ENCODE results near the gene NFYA. TPM values are rescaled to one million over a fixed set of nuclear protein-coding genes. Genes with fewer than 3 reads are reported as not detected.

Gene NFYA
- total RNA-seq (10 to 100 TPM in 2 of 6 donors, 1 to 10 TPM in 4; 5.9 to 14.1 (median 7.8) TPM), polyA plus RNA-seq (10 to 100 TPM in 1 of 2 donors, 1 to 10 TPM in 1; 5.4 to 10.6 TPM)

- DNase-seq (peak in 3 of 6 donors; percentile 99 to 100 (median 100)), ATAC-seq (peak; percentile 70 to 87 (median 80)), FAIRE-seq (peak; percentile 98)
- intact Hi-C loops (cut with DNase I): no loop called here
- Histone ChIP-seq H3K4me1 (peaks cover 7 to 33% (median 33%) of the 10 kb centered on the region in 3 donors), H3K9me3 (no peaks in the 10 kb centered on the region), H3K4me3 (peak within 1 kb of the TSS; percentile 89 to 98 (median 94)), H3K27me3 (no peaks in the 10 kb centered on the region), H3K27ac (peak within 1 kb of the TSS; percentile 98 to 100 (median 99)), H3K36me3 (peaks cover 0 to 4% (median 0%) of the 10 kb centered on the region in 3 donors)
- 0% methylated on average over 36 to 37 of the region's 37 CpGs for WGBS, 2 donors
- TF ChIP-seq, protein P1, sequence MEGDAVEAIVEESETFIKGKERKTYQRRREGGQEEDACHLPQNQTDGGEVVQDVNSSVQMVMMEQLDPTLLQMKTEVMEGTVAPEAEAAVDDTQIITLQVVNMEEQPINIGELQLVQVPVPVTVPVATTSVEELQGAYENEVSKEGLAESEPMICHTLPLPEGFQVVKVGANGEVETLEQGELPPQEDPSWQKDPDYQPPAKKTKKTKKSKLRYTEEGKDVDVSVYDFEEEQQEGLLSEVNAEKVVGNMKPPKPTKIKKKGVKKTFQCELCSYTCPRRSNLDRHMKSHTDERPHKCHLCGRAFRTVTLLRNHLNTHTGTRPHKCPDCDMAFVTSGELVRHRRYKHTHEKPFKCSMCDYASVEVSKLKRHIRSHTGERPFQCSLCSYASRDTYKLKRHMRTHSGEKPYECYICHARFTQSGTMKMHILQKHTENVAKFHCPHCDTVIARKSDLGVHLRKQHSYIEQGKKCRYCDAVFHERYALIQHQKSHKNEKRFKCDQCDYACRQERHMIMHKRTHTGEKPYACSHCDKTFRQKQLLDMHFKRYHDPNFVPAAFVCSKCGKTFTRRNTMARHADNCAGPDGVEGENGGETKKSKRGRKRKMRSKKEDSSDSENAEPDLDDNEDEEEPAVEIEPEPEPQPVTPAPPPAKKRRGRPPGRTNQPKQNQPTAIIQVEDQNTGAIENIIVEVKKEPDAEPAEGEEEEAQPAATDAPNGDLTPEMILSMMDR (IDR thresholded peaks at IDR 0.05): no peak
Observed at GRCh38 chr6:41072836-41073202, at the start of gene NFYA. Gene NFYA (plus strand): TSS chr6:41072974. CDS start chr6:41079090, 6,116 bp downstream.

- Histone ChIP-seq H3K27ac (peak overlapping the region in 2 of 4 donors; percentile 47 to 55), H3K27me3 (no peaks in the 10 kb centered on the region), H3K4me3 (no peak overlapping the region), H3K9me3 (no peaks in the 10 kb centered on the region), H3K4me1 (peaks cover 7 to 27% (median 14%) of the 10 kb centered on the region in 3 donors), H3K36me3 (no peaks in the 10 kb centered on the region)
- no peak for ATAC-seq
- TF ChIP-seq, protein P1 (IDR thresholded peaks at IDR 0.05): no peak
- DNase-seq: no peak
- 89 to 91% methylated on average over 3 of the region's 3 CpGs for WGBS, 2 donors
- intact Hi-C loops (cut with DNase I): loop anchor here in 2 of 3 donors (10.0 kb wide), 1 partner anchor 128 kb away; no protein-coding TSS in a partner anchor
- no peak for FAIRE-seq
Observed at GRCh38 chr6:41023114-41023513, 49.7 kb upstream of the NFYA start.

- intact Hi-C loops (cut with DNase I): loop anchor here in 2 of 3 donors (10.0 kb wide), 1 partner anchor 131 kb away; no protein-coding TSS in a partner anchor
- H3K36me3 ChIP-seq: no peaks in the 10 kb centered on the region
- WGBS, 2 donors: 56 to 58% methylated on average over 3 of the region's 3 CpGs
- H3K9me3 ChIP-seq: no peaks in the 10 kb centered on the region
- H3K4me3 ChIP-seq: no peak overlapping the region
- TF ChIP-seq, protein P1 (IDR thresholded peaks at IDR 0.05): no peak
- FAIRE-seq: no peak
- no peak for DNase-seq
- H3K27ac ChIP-seq: peak overlapping the region in 1 of 4 donors; percentile 91
- H3K27me3 ChIP-seq: no peaks in the 10 kb centered on the region
- peaks cover 13 to 38% (median 14%) of the 10 kb centered on the region in 3 donors for H3K4me1 ChIP-seq
- no peak for ATAC-seq
Observed at GRCh38 chr6:41025966-41026530, 46.7 kb upstream of the NFYA start.

DNA sequence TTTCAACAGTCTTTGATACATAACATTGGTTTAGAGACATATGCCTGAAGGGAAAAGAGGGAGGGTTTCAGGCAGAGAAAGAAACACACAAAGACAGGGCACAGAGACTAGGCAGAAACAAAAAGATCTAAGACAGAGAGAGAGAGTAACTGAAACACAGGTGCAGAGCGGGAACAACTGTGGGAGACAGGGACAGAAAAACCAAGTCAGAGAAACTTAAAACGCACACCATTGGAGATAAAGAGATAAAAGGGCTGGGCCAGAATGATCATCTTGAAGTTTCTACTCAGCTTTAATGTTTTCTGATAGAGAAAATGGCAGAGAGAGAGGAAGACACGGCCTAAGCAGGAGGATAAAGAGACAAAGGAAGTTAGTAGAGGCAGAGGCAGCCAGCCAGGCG, 45.5 kb upstream of the NFYA start:
- H3K9me3 ChIP-seq: no peaks in the 10 kb centered on the region
- H3K4me3 ChIP-seq: peak overlapping the region; percentile 3 to 51 (median 40)
- H3K4me1 ChIP-seq: peaks cover 5 to 28% (median 6%) of the 10 kb centered on the region in 3 donors
- DNase-seq (no peak), FAIRE-seq (no peak), ATAC-seq (no peak)
- intact Hi-C loops (cut with DNase I): loop anchor here in 2 of 3 donors (10.0 kb wide), 1 partner anchor 132 kb away; no protein-coding TSS in a partner anchor
- no peaks in the 10 kb centered on the region for H3K36me3 ChIP-seq
- WGBS, 2 donors: 10 to 17% methylated on average over 4 of the region's 4 CpGs
- TF ChIP-seq, protein P1 (IDR thresholded peaks at IDR 0.05): no peak
- H3K27ac ChIP-seq: peak overlapping the region; percentile 83 to 91 (median 86)
- no peaks in the 10 kb centered on the region for H3K27me3 ChIP-seq
